H1 (cell line): ENCODE data around the gene RIN1.

Experiments
- GABPA ChIP-seq: IDR thresholded peaks from 2 replicates; pipeline ENCODE4 v1.6.1; 2011; ENCODE audit warnings: mild to moderate bottlenecking, low read length, moderate library complexity, borderline replicate concordance; ENCODE audit not compliant: insufficient read depth
- NRF1 ChIP-seq: IDR thresholded peaks from 2 replicates; pipeline ENCODE4 v1.6.1; 2011; ENCODE audit warnings: mild to moderate bottlenecking, low read depth, low read length, improper control_type of control experiment
- POLR2AphosphoS5 ChIP-seq: IDR thresholded peaks from 2 replicates; pipeline ENCODE4 v1.6.1; 2011; ENCODE audit warnings: low read depth, low read length
- TF ChIP-seq, protein P1 (sequence below), 3 experiments: IDR thresholded peaks; 1 replicate in 2 of 3; 2 replicates in 1 of 3; pipeline versions ENCODE4 v1.5.1 to v1.6.1; 2011; ENCODE audit warnings: low read length in 3 of 3, mild to moderate bottlenecking in 3 of 3, inconsistent platforms in 2 of 3, low read depth in 1 of 3, moderate library complexity in 1 of 3; ENCODE audit not compliant: insufficient read depth in 1 of 3; ENCODE audit errors: control extremely low read depth in 1 of 3
- TF ChIP-seq, protein P2 (sequence below): IDR thresholded peaks from 2 replicates; pipeline ENCODE4 v1.6.1; 2012; ENCODE audit warnings: inconsistent platforms

DNA sequence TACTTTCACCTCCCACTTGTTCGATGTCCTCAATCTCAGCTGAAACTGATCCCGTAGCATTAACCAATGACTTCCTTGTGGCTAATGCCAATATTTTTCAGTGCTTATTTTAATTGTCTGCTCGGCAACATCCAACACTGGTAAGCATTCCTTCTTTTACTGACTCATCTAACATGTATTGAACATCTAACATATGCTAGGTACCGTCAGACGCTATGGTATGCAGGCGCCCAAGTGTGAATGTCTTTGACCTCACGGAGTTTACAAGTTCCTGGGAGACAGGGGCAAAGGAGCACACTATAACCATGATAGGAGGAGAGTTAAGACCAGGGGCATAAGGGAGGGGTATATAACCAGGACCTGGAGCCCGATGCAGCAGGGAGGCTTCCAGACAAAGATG, 6.9 kb upstream of the RIN1 start:
- TF ChIP-seq NRF1 (no peak), POLR2AphosphoS5 (no peak), GABPA (no peak)
- TF ChIP-seq, protein P1, sequence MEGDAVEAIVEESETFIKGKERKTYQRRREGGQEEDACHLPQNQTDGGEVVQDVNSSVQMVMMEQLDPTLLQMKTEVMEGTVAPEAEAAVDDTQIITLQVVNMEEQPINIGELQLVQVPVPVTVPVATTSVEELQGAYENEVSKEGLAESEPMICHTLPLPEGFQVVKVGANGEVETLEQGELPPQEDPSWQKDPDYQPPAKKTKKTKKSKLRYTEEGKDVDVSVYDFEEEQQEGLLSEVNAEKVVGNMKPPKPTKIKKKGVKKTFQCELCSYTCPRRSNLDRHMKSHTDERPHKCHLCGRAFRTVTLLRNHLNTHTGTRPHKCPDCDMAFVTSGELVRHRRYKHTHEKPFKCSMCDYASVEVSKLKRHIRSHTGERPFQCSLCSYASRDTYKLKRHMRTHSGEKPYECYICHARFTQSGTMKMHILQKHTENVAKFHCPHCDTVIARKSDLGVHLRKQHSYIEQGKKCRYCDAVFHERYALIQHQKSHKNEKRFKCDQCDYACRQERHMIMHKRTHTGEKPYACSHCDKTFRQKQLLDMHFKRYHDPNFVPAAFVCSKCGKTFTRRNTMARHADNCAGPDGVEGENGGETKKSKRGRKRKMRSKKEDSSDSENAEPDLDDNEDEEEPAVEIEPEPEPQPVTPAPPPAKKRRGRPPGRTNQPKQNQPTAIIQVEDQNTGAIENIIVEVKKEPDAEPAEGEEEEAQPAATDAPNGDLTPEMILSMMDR (IDR thresholded peaks at IDR 0.05; ENCODE audit: control extremely low read depth in 1 of 3, insufficient read depth in 1 of 3, low read depth in 1 of 3, low read length in 3 of 3): no peak
- TF ChIP-seq, protein P2, sequence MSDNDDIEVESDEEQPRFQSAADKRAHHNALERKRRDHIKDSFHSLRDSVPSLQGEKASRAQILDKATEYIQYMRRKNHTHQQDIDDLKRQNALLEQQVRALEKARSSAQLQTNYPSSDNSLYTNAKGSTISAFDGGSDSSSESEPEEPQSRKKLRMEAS: no peak
